Natural killer cell (primary cell): ENCODE results near the gene FRMPD2. TPM values are rescaled to one million over a fixed set of nuclear protein-coding genes. Genes with fewer than 3 reads are reported as not detected.
"Not testable (repeated sequence)": the region's sequence is repeated elsewhere in the genome, so short reads cannot be mapped to it uniquely, and the experiment has no call there.

Experiments
- ATAC-seq, 3 donors: fragments of 150-1000 bp in 2 of 3; fragments of 200-7000 bp in 1 of 3; cut with Tn5 transposase; 1 replicate in 1 of 3; 2 replicates in 2 of 3; pipeline ENCODE4 v1.10.0; 2021; ENCODE audit warnings: mild to moderate bottlenecking in 2 of 3, moderate library complexity in 2 of 3
- DNase-seq, 2 donors: peaks; one replicate each; pipeline versions ENCODE4 v3.0.0 to v3.0.0-alpha.2; 2013 to 2021; ENCODE audit warnings: mixed read lengths in 1 of 2
- H3K27ac ChIP-seq: one replicate; pipeline ENCODE4 v1.5.1; 2013; ENCODE audit warnings: mild to moderate bottlenecking, low read length
- H3K27me3 ChIP-seq: one replicate; pipeline ENCODE4 v1.6.1; 2013; ENCODE audit warnings: low read length; ENCODE audit not compliant: control insufficient read depth, insufficient read depth
- H3K36me3 ChIP-seq: one replicate; pipeline ENCODE4 v1.6.1; 2013; ENCODE audit warnings: low read length; ENCODE audit not compliant: control insufficient read depth, insufficient read depth
- H3K4me1 ChIP-seq: one replicate; pipeline ENCODE4 v1.6.1; 2013; ENCODE audit warnings: low read length; ENCODE audit not compliant: control insufficient read depth, insufficient read depth
- H3K4me3 ChIP-seq: one replicate; pipeline ENCODE4 v1.5.1; 2013; ENCODE audit warnings: low read length
- H3K9me3 ChIP-seq: one replicate; pipeline ENCODE4 v1.6.1; 2013; ENCODE audit warnings: low read length; ENCODE audit not compliant: control insufficient read depth, insufficient read depth
- H3K27ac Mint-ChIP-seq, 2 donors: one replicate each; pipeline ENCODE4 v1.8.0; 2022; ENCODE audit warnings: mild to moderate bottlenecking in 2 of 2, mixed read lengths in 2 of 2, moderate library complexity in 1 of 2
- H3K27me3 Mint-ChIP-seq, 2 donors: one replicate each; pipeline ENCODE4 v1.8.0; 2022; ENCODE audit warnings: low read depth in 2 of 2, mixed read lengths in 2 of 2
- H3K36me3 Mint-ChIP-seq: one replicate; pipeline ENCODE4 v1.8.0; 2022; ENCODE audit warnings: mixed read lengths
- H3K4me1 Mint-ChIP-seq, 2 donors: one replicate each; pipeline ENCODE4 v1.8.0; 2022; ENCODE audit warnings: mixed read lengths in 2 of 2
- H3K4me3 Mint-ChIP-seq: one replicate; pipeline ENCODE4 v1.8.0; 2022; ENCODE audit warnings: mild to moderate bottlenecking, moderate library complexity, mixed read lengths
- H3K9me3 Mint-ChIP-seq, 2 donors: one replicate each; pipeline ENCODE4 v1.8.0; 2022; ENCODE audit warnings: mixed read lengths in 2 of 2
- WGBS: methylation state at CpG from one replicate; pipeline ENCODE4 v1.1.7; 2013; ENCODE audit warnings: missing lambda C conversion rate; ENCODE audit not compliant: insufficient coverage; 5-methylcytosine and 5-hydroxymethylcytosine counted together
- intact Hi-C: fragments of 100-400 bp; cut with micrococcal nuclease; formaldehyde crosslinking; loops from one replicate; pipeline ENCODE4 v1.14.2; 2022
- total RNA-seq, 4 donors: library from RNA; stranded (reverse); fragments of 120-200 nt in 1 of 4; gene quantifications; one replicate each; pipeline versions ENCODE4 v1.2.3 to v1.2.4, GENCODE V29; 2013 to 2022
- TF ChIP-seq, protein P1 (sequence below): fragments of 200-600 bp; IDR thresholded peaks from one replicate; pipeline ENCODE4 v1.8.0; 2022; ENCODE audit warnings: antibody characterized with exemption

FRMPD2 gene
- total RNA-seq, 3 donors from 2014 or later (not counting 1 experiment from before 2014, with no cell fraction given), result 0.20 TPM; not detected in 2

DNA sequence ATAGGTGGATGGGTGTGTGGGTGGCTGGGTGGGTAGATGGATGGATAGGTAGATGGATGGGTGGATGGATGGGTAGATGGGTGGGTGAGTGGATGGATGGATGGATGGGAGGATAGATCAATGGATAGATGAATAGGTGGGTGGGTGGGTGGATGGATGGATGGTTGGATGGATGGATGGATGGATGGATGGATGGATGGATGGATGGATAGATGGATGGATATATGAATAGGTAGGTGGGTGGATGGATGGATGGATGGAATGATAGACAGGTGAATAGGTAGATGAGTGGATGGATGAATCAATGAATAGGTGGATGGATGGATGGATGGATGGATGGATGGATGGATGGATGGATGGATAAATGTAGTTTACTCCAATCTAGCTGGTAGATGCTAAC, 52.7 kb downstream of the FRMPD2 start:
- H3K27ac ChIP-seq, result no peak overlapping the region
- H3K36me3 ChIP-seq, result no peaks in the 10 kb centered on the region
- H3K9me3 ChIP-seq, result no peaks in the 10 kb centered on the region
- ATAC-seq, result no peak
- peaks cover 6 to 25% of the 10 kb centered on the region in 2 donors for H3K27me3 Mint-ChIP-seq
- no peak overlapping the region for H3K4me3 Mint-ChIP-seq
- no peak for DNase-seq
- H3K9me3 Mint-ChIP-seq, result no peaks in the 10 kb centered on the region
- H3K27me3 ChIP-seq, result no peaks in the 10 kb centered on the region
- no peak overlapping the region for H3K27ac Mint-ChIP-seq
- H3K4me1 Mint-ChIP-seq, result no peaks in the 10 kb centered on the region
- H3K36me3 Mint-ChIP-seq, result no peaks in the 10 kb centered on the region
- H3K4me1 ChIP-seq, result no peaks in the 10 kb centered on the region
- H3K4me3 ChIP-seq, result no peak overlapping the region
- intact Hi-C loops, result no loop called here
- TF ChIP-seq, protein P1, sequence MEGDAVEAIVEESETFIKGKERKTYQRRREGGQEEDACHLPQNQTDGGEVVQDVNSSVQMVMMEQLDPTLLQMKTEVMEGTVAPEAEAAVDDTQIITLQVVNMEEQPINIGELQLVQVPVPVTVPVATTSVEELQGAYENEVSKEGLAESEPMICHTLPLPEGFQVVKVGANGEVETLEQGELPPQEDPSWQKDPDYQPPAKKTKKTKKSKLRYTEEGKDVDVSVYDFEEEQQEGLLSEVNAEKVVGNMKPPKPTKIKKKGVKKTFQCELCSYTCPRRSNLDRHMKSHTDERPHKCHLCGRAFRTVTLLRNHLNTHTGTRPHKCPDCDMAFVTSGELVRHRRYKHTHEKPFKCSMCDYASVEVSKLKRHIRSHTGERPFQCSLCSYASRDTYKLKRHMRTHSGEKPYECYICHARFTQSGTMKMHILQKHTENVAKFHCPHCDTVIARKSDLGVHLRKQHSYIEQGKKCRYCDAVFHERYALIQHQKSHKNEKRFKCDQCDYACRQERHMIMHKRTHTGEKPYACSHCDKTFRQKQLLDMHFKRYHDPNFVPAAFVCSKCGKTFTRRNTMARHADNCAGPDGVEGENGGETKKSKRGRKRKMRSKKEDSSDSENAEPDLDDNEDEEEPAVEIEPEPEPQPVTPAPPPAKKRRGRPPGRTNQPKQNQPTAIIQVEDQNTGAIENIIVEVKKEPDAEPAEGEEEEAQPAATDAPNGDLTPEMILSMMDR, result no peak

DNA sequence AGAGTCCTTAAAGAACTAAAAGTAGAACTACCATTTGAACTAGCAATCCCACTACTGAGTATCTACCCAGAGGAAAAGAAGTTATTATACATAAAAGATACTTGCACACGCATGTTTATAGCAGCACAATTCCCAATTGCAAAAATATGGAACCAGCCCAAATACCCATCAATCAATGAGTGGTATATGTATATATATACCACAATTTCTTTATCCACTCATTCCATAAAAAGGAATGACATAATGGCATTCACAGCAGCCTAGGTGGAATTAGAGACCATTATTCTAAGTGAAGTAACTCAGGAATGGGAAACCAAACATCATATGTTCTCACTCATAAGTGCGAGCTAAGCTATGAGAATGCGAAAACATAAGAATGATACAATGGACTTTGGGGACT, 53.5 kb downstream of the FRMPD2 start:
- H3K9me3 Mint-ChIP-seq, intact Hi-C loops, H3K9me3 ChIP-seq, H3K36me3 Mint-ChIP-seq, H3K4me3 Mint-ChIP-seq, H3K4me1 ChIP-seq, DNase-seq, H3K27me3 ChIP-seq, H3K4me1 Mint-ChIP-seq, H3K36me3 ChIP-seq, H3K4me3 ChIP-seq, H3K27ac ChIP-seq, ATAC-seq, H3K27ac Mint-ChIP-seq: not testable (repeated sequence)
- 100% methylated on average over 1 of the region's 3 CpGs for WGBS
- peaks cover 6 to 18% of the 10 kb centered on the region in 2 donors for H3K27me3 Mint-ChIP-seq

DNA sequence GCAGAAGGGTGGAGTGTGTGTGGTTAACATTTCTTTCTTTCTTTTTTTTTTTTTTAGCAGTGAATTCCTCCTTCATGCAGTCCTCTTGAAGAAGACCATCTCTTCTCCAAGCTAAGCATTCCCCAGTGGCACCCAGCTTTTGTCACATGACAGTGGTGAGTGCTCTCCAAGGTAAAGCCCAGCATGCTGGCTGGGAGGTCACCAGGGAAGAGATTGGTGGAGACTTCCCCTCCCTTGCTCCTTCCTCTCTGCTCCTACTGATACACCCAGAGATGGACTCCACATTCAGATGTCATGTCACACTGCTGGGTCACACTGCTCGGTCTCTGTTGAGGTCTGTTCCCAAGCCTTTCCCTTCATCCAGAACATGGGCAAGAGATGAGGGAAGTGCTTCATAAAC, 55.3 kb downstream of the FRMPD2 start:
- H3K36me3 ChIP-seq, result no peaks in the 10 kb centered on the region
- peaks cover 0 to 2% of the 10 kb centered on the region in 2 donors for H3K9me3 Mint-ChIP-seq
- TF ChIP-seq, protein P1, result no peak
- no peak overlapping the region for H3K27ac Mint-ChIP-seq
- intact Hi-C loops, result no loop called here
- H3K27me3 Mint-ChIP-seq, result peaks cover 3 to 18% of the 10 kb centered on the region in 2 donors
- WGBS, result 100% methylated on average over 1 of the region's 1 CpG
- H3K36me3 Mint-ChIP-seq, result no peaks in the 10 kb centered on the region
- no peak overlapping the region for H3K4me3 ChIP-seq
- ATAC-seq (no peak), DNase-seq (no peak)
- H3K4me3 Mint-ChIP-seq, result no peak overlapping the region
- H3K4me1 ChIP-seq, result no peaks in the 10 kb centered on the region
- no peaks in the 10 kb centered on the region for H3K27me3 ChIP-seq
- no peak overlapping the region for H3K27ac ChIP-seq
- no peaks in the 10 kb centered on the region for H3K4me1 Mint-ChIP-seq
- no peaks in the 10 kb centered on the region for H3K9me3 ChIP-seq

DNA sequence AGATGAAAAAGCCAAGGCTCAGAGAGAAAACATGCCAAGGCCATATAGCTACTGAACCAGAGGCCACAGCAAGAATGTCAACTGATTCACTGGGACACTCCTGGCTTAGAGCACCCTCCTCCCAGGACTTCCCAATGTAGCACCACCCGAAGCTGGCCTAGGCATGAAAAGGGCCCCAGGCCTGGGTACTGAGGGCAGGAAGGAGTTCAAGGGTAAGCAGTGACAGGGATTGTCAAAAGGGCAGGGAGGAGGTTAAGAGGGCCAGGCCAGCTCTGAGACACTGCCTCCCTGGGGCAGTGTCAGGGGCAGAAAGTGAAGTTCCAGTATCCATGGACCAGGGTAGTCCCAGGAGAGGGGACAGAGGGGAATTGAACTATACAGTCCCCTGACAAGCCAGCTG, 57.8 kb downstream of the FRMPD2 start:
- no peak for ATAC-seq
- no peaks in the 10 kb centered on the region for H3K4me1 ChIP-seq
- no peak overlapping the region for H3K27ac Mint-ChIP-seq
- no peak for DNase-seq
- no peak overlapping the region for H3K4me3 Mint-ChIP-seq
- peaks cover 0 to 2% of the 10 kb centered on the region in 2 donors for H3K9me3 Mint-ChIP-seq
- no peak overlapping the region for H3K27ac ChIP-seq
- H3K9me3 ChIP-seq, result no peaks in the 10 kb centered on the region
- H3K27me3 ChIP-seq, result no peaks in the 10 kb centered on the region
- no peaks in the 10 kb centered on the region for H3K36me3 ChIP-seq
- H3K36me3 Mint-ChIP-seq, result no peaks in the 10 kb centered on the region
- peaks cover 0 to 18% of the 10 kb centered on the region in 2 donors for H3K27me3 Mint-ChIP-seq
- H3K4me3 ChIP-seq, result no peak overlapping the region
- intact Hi-C loops, result no loop called here
- no peaks in the 10 kb centered on the region for H3K4me1 Mint-ChIP-seq
- WGBS, result 89% methylated on average over 1 of the region's 1 CpG
- TF ChIP-seq, protein P1, result no peak
